Measurements from ENCODE around the gene ZNF710.

Gene ZNF710

GRCh38 chr15:90082140-90082715, 81.1 kb downstream of the ZNF710 start:
- H3K4me2 ChIP-seq (ENCODE audit: low read length): peak overlapping the region; percentile 14; the same call in 1 of the 2 replicates
- no peak for TF ChIP-seq EZH2phosphoT487 (IDR thresholded peaks at IDR 0.05; ENCODE audit: borderline replicate concordance, low read length)
- TF ChIP-seq, protein P1, sequence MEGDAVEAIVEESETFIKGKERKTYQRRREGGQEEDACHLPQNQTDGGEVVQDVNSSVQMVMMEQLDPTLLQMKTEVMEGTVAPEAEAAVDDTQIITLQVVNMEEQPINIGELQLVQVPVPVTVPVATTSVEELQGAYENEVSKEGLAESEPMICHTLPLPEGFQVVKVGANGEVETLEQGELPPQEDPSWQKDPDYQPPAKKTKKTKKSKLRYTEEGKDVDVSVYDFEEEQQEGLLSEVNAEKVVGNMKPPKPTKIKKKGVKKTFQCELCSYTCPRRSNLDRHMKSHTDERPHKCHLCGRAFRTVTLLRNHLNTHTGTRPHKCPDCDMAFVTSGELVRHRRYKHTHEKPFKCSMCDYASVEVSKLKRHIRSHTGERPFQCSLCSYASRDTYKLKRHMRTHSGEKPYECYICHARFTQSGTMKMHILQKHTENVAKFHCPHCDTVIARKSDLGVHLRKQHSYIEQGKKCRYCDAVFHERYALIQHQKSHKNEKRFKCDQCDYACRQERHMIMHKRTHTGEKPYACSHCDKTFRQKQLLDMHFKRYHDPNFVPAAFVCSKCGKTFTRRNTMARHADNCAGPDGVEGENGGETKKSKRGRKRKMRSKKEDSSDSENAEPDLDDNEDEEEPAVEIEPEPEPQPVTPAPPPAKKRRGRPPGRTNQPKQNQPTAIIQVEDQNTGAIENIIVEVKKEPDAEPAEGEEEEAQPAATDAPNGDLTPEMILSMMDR (IDR thresholded peaks at IDR 0.05; ENCODE audit: low read depth, low read length, poor library complexity, severe bottlenecking): no peak
- no peaks in the 10 kb centered on the region for H4K20me1 ChIP-seq (ENCODE audit: control insufficient read depth, insufficient read depth, low read depth, low read length)
- no peaks in the 10 kb centered on the region for H3K9me3 ChIP-seq (ENCODE audit: control insufficient read depth, insufficient read depth, low read length)
- peaks cover 49% of the 10 kb centered on the region for H3K4me1 ChIP-seq (ENCODE audit: control insufficient read depth, low read length)
- no peak overlapping the region for H3K4me3 ChIP-seq (ENCODE audit: low read length)
- H3F3A ChIP-seq (ENCODE audit: control insufficient read depth, insufficient read depth): peaks cover 16% of the 10 kb centered on the region
- H3K9me2 ChIP-seq (replicated peaks; ENCODE audit: control insufficient read depth, low read length): no peaks in the 10 kb centered on the region
- peaks cover 77% of the 10 kb centered on the region for H3K36me3 ChIP-seq (ENCODE audit: control insufficient read depth, low read length)
- peak overlapping the region; percentile 95 for H3K27ac ChIP-seq (ENCODE audit: low read depth, low read length)
- no peaks in the 10 kb centered on the region for H3K27me3 ChIP-seq (ENCODE audit: control insufficient read depth, low read length)
- H3K79me2 ChIP-seq (ENCODE audit: control insufficient read depth, low read length): no peaks in the 10 kb centered on the region; the same call in 1 of the 2 replicates

DNA sequence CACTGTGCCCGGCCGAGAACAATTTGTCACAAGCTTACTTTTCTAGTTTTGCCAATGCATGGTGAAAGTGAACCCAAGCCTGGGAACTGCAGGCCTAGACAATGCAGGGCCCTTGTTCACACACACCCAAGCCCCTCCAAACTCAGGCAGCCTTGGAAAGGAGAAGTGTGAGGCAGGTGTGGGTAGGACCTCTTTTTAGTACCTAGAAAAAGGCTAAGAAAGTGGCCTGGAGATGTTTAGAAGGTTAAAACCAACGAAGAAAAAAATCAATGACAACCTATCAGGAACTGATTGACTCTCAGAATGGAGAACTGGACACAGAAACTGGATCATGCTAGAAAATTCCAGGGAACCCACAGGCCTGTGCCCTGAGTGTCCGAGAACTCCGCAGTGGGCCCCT, 82.3 kb downstream of the ZNF710 start:
- peak overlapping the region; percentile 95 for H3K27ac ChIP-seq (ENCODE audit: low read depth, low read length)
- peaks cover 50% of the 10 kb centered on the region for H3K4me1 ChIP-seq (ENCODE audit: control insufficient read depth, low read length)
- no peaks in the 10 kb centered on the region for H3K9me2 ChIP-seq (replicated peaks; ENCODE audit: control insufficient read depth, low read length)
- H3K9me3 ChIP-seq (ENCODE audit: control insufficient read depth, insufficient read depth, low read length): no peaks in the 10 kb centered on the region
- H3K79me2 ChIP-seq (ENCODE audit: control insufficient read depth, low read length): no peaks in the 10 kb centered on the region; the same call in 1 of the 2 replicates
- H4K20me1 ChIP-seq (ENCODE audit: control insufficient read depth, insufficient read depth, low read depth, low read length): no peaks in the 10 kb centered on the region
- H3K4me3 ChIP-seq (ENCODE audit: low read length): peak overlapping the region; percentile 60
- peaks cover 16% of the 10 kb centered on the region for H3F3A ChIP-seq (ENCODE audit: control insufficient read depth, insufficient read depth)
- no peak for TF ChIP-seq EZH2phosphoT487 (IDR thresholded peaks at IDR 0.05; ENCODE audit: borderline replicate concordance, low read length)
- TF ChIP-seq, protein P1 (IDR thresholded peaks at IDR 0.05; ENCODE audit: low read depth, low read length, poor library complexity, severe bottlenecking): no peak
- H3K36me3 ChIP-seq (ENCODE audit: control insufficient read depth, low read length): peaks cover 86% of the 10 kb centered on the region
- H3K27me3 ChIP-seq (ENCODE audit: control insufficient read depth, low read length): no peaks in the 10 kb centered on the region
- peak overlapping the region; percentile 90 for H3K4me2 ChIP-seq (ENCODE audit: low read length)

- H4K20me1 ChIP-seq (ENCODE audit: control insufficient read depth, insufficient read depth, low read depth, low read length): no peaks in the 10 kb centered on the region
- peak overlapping the region; percentile 60 for H3K4me3 ChIP-seq (ENCODE audit: low read length)
- TF ChIP-seq EZH2phosphoT487 (IDR thresholded peaks at IDR 0.05; ENCODE audit: borderline replicate concordance, low read length): no peak
- TF ChIP-seq, protein P1 (IDR thresholded peaks at IDR 0.05; ENCODE audit: low read depth, low read length, poor library complexity, severe bottlenecking): no peak
- H3K4me1 ChIP-seq (ENCODE audit: control insufficient read depth, low read length): peaks cover 50% of the 10 kb centered on the region
- peaks cover 14% of the 10 kb centered on the region for H3F3A ChIP-seq (ENCODE audit: control insufficient read depth, insufficient read depth)
- no peaks in the 10 kb centered on the region for H3K27me3 ChIP-seq (ENCODE audit: control insufficient read depth, low read length)
- H3K36me3 ChIP-seq (ENCODE audit: control insufficient read depth, low read length): peaks cover 83% of the 10 kb centered on the region
- no peaks in the 10 kb centered on the region for H3K9me2 ChIP-seq (replicated peaks; ENCODE audit: control insufficient read depth, low read length)
- peak overlapping the region; percentile 95 for H3K27ac ChIP-seq (ENCODE audit: low read depth, low read length)
- H3K79me2 ChIP-seq (ENCODE audit: control insufficient read depth, low read length): no peaks in the 10 kb centered on the region; the same call in 1 of the 2 replicates
- no peaks in the 10 kb centered on the region for H3K9me3 ChIP-seq (ENCODE audit: control insufficient read depth, insufficient read depth, low read length)
- H3K4me2 ChIP-seq (ENCODE audit: low read length): peak overlapping the region; percentile 90
These were observed 83.0 kb downstream of the ZNF710 start for GRCh38 chr15:90083954-90084607.
